ENCODE data around the gene CNKSR3.

Gene CNKSR3

GRCh38 chr6:154535147-154535546 lies 24.7 kb upstream of the CNKSR3 start:
- Histone ChIP-seq H3K4me3 (IDR thresholded peaks at IDR 0.05; ENCODE audit: insufficient read depth, low read depth, low read length) (no peak overlapping the region), H3K27ac (no peak overlapping the region), H3K36me3 (ENCODE audit: insufficient read depth) (no peaks in the 10 kb centered on the region), H3K4me1 (ENCODE audit: low read depth, poor library complexity, severe bottlenecking) (no peaks in the 10 kb centered on the region), H4K20me1 (ENCODE audit: insufficient read depth) (no peaks in the 10 kb centered on the region), H3K27me3 (ENCODE audit: insufficient read depth, low read depth) (no peaks in the 10 kb centered on the region), H2AFZ (ENCODE audit: low read depth) (no peak overlapping the region), H3K4me2 (no peak overlapping the region), H3K79me2 (ENCODE audit: insufficient read depth, low read depth) (no peaks in the 10 kb centered on the region), H3K9ac (no peak overlapping the region)
- TF ChIP-seq, protein P1, sequence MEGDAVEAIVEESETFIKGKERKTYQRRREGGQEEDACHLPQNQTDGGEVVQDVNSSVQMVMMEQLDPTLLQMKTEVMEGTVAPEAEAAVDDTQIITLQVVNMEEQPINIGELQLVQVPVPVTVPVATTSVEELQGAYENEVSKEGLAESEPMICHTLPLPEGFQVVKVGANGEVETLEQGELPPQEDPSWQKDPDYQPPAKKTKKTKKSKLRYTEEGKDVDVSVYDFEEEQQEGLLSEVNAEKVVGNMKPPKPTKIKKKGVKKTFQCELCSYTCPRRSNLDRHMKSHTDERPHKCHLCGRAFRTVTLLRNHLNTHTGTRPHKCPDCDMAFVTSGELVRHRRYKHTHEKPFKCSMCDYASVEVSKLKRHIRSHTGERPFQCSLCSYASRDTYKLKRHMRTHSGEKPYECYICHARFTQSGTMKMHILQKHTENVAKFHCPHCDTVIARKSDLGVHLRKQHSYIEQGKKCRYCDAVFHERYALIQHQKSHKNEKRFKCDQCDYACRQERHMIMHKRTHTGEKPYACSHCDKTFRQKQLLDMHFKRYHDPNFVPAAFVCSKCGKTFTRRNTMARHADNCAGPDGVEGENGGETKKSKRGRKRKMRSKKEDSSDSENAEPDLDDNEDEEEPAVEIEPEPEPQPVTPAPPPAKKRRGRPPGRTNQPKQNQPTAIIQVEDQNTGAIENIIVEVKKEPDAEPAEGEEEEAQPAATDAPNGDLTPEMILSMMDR (conservative IDR thresholded peaks at IDR 0.05; ENCODE audit: low read depth, low read length): no peak

GRCh38 chr6:154534531-154534930 lies 24.0 kb upstream of the CNKSR3 start:
- Histone ChIP-seq H3K27ac (no peak overlapping the region), H3K27me3 (ENCODE audit: insufficient read depth, low read depth) (no peaks in the 10 kb centered on the region), H4K20me1 (ENCODE audit: insufficient read depth) (no peaks in the 10 kb centered on the region), H3K36me3 (ENCODE audit: insufficient read depth) (no peaks in the 10 kb centered on the region), H2AFZ (ENCODE audit: low read depth) (no peak overlapping the region), H3K4me1 (ENCODE audit: low read depth, poor library complexity, severe bottlenecking) (no peaks in the 10 kb centered on the region), H3K9ac (no peak overlapping the region), H3K4me2 (no peak overlapping the region), H3K4me3 (IDR thresholded peaks at IDR 0.05; ENCODE audit: insufficient read depth, low read depth, low read length) (no peak overlapping the region), H3K79me2 (ENCODE audit: insufficient read depth, low read depth) (no peaks in the 10 kb centered on the region)
- TF ChIP-seq, protein P1 (conservative IDR thresholded peaks at IDR 0.05; ENCODE audit: low read depth, low read length): no peak

DNA sequence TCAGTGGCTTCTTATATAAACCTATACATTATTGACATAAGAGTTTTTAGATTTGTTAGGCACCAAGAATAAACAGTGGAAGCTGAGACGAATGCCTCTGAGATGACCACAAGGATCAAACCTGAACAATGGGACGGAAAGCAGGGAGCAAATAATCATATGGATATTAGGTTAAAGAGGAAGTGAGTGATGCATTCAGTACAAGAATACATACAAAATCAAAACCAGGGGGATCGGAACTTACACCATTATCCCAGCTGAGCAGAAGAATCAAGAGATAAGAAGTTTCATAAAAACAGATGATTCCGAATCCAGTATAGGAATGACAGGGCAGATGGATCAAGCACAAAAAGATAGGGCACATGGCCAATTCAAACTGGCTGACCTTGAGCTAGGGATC lies 21.9 kb upstream of the CNKSR3 start:
- TF ChIP-seq, protein P1 (conservative IDR thresholded peaks at IDR 0.05; ENCODE audit: low read depth, low read length): no peak
- Histone ChIP-seq H4K20me1 (ENCODE audit: insufficient read depth) (no peaks in the 10 kb centered on the region), H3K4me2 (no peak overlapping the region), H3K9ac (no peak overlapping the region), H3K4me3 (IDR thresholded peaks at IDR 0.05; ENCODE audit: insufficient read depth, low read depth, low read length) (no peak overlapping the region), H3K27me3 (ENCODE audit: insufficient read depth, low read depth) (no peaks in the 10 kb centered on the region), H3K27ac (no peak overlapping the region), H2AFZ (ENCODE audit: low read depth) (no peak overlapping the region), H3K4me1 (ENCODE audit: low read depth, poor library complexity, severe bottlenecking) (no peaks in the 10 kb centered on the region), H3K36me3 (ENCODE audit: insufficient read depth) (no peaks in the 10 kb centered on the region), H3K79me2 (ENCODE audit: insufficient read depth, low read depth) (no peaks in the 10 kb centered on the region)

- no peaks in the 10 kb centered on the region for H3K4me1 ChIP-seq (ENCODE audit: low read depth, poor library complexity, severe bottlenecking)
- no peak overlapping the region for H3K4me2 ChIP-seq
- H3K27ac ChIP-seq: no peak overlapping the region
- H2AFZ ChIP-seq (ENCODE audit: low read depth): no peak overlapping the region
- no peaks in the 10 kb centered on the region for H3K79me2 ChIP-seq (ENCODE audit: insufficient read depth, low read depth)
- H3K9ac ChIP-seq: no peak overlapping the region
- no peaks in the 10 kb centered on the region for H3K36me3 ChIP-seq (ENCODE audit: insufficient read depth)
- no peak overlapping the region for H3K4me3 ChIP-seq (IDR thresholded peaks at IDR 0.05; ENCODE audit: insufficient read depth, low read depth, low read length)
- no peaks in the 10 kb centered on the region for H4K20me1 ChIP-seq (ENCODE audit: insufficient read depth)
- TF ChIP-seq, protein P1 (conservative IDR thresholded peaks at IDR 0.05; ENCODE audit: low read depth, low read length): no peak
- no peaks in the 10 kb centered on the region for H3K27me3 ChIP-seq (ENCODE audit: insufficient read depth, low read depth)
Measured at GRCh38 chr6:154529957-154530356, 19.5 kb upstream of the CNKSR3 start.

All from KMS-11 (cell line).